ENCODE data around the gene POLE.

DNA sequence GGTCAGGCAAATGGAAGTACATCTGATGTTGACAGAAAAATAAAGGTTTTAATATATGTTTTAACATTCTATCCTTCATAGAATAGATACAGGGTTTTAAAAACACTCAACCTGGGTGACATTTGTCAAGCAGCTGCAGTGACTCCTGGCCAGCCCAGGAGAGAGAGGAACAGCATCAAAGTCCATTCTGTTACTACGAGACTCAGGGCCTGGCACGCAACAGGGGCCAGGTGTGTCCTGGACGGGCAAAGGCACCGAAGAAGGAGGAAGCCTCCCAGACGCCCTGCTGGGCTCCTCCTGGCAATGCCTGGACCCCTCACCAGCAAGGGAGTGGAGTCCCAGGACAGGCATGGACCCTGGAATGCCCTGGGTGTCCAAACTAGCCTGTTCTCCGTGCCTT is 98.8 kb downstream of the POLE start:
- TF ChIP-seq SUZ12 (IDR thresholded peaks at IDR 0.05): no peak
- no peak for TF ChIP-seq FOXK2 (IDR thresholded peaks at IDR 0.05)
- no peak for TF ChIP-seq L3MBTL2 (conservative IDR thresholded peaks at IDR 0.05)
- no peak for TF ChIP-seq SP1 (IDR thresholded peaks at IDR 0.05)
- TF ChIP-seq BHLHE40 (IDR thresholded peaks at IDR 0.05; ENCODE audit: borderline replicate concordance): no peak
- no peak for TF ChIP-seq ELF4 (IDR thresholded peaks at IDR 0.05)
- no peak for TF ChIP-seq NFRKB (IDR thresholded peaks at IDR 0.05)
- TF ChIP-seq HDGF (IDR thresholded peaks at IDR 0.05; ENCODE audit: borderline replicate concordance): no peak
- no peak for TF ChIP-seq FOXA1 (IDR thresholded peaks at IDR 0.05)
- no peak for TF ChIP-seq ZNF384 (IDR thresholded peaks at IDR 0.05)
- TF ChIP-seq LEF1 (IDR thresholded peaks at IDR 0.05; ENCODE audit: borderline replicate concordance): no peak
- no peak for TF ChIP-seq FOXM1 (IDR thresholded peaks at IDR 0.05; ENCODE audit: borderline replicate concordance)
- no peak for TF ChIP-seq TARDBP (IDR thresholded peaks at IDR 0.05)
- no peak for TF ChIP-seq CTBP1 (IDR thresholded peaks at IDR 0.05; ENCODE audit: borderline replicate concordance)

Data from HEK293T (cell line).